Measurements from ENCODE around the gene PIR.

The PIR gene

DNA sequence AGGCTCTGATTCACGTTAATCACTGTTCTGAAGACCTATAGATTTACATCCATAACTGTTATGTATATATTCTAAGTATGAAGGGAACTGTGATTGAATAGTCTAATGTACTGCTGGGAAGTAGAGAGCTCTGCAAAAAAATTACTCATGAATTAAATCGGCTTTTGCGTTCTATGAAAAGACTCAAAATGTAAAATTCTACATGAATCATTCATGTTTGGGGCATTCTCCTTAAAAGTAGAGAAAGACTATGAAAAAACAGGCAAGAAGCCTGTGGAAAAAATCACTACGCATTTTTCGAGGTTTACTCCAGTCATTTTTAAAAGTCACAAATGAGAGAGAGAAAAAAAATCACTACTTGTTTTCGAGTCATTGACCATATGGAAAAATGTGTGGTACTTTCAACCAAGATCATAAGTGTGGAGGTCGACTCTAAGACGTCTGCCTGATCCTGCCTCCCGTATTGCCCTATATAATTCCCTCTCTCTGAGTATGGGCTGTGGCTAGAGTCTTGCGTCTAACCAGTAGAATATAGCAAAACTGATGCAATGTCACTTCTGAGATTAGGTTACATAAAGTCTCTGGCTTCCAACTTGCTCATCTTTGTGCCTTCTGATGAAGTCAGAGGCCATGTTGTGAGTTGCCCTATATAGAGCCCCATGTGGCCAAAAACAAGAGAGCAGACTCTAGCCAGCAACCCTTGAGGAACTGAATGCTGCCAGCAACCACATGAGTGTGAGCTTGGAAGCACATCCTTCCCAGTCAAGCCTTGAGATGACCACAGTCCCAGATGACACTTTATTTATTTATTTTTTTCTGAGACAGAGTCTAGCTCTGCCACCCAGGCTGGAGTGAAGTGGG is 76.8 kb downstream of the PIR start:
- DNase-seq (ENCODE audit: low spot score) = no peak

DNA sequence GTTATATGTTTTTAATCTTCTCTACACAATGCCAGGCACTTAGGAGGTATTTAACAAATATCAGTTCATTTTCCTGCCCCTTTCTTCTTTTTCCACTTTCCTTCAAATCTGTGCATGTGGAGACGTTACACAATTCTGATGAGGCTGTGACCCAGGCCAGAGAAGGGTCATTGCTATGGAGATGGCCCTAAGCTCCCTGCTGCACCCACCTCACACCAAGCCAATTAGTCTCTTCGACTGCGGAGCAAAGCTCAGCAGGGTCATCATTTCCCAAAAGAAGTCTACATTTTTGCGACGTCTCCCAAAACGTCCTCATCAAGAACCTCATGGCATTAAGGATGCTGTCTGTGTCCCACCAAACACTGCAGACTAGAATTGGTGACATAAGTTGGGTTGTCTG is 80.0 kb downstream of the PIR start:
- no peak for DNase-seq (ENCODE audit: low spot score)

DNA sequence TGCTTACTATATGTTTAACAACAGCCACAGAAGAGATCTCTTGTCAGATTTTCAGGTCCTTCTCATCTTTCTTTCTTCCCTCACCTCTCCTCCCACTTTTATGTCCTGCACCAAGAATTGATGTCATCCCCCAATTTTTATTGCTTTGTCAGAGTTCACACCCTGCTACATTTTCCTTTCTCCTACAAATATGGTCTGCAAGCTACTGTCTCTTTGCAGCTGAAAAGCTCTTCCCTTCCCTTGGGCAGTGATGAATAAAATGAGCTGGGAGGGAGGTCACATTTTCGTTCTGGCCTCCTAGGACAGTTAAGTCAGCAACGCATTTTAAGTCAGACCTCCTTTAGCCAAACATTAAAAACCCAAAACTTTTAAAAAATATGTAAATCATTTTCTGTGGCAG is 82.2 kb downstream of the PIR start:
- DNase-seq (ENCODE audit: low spot score) = no peak

DNA sequence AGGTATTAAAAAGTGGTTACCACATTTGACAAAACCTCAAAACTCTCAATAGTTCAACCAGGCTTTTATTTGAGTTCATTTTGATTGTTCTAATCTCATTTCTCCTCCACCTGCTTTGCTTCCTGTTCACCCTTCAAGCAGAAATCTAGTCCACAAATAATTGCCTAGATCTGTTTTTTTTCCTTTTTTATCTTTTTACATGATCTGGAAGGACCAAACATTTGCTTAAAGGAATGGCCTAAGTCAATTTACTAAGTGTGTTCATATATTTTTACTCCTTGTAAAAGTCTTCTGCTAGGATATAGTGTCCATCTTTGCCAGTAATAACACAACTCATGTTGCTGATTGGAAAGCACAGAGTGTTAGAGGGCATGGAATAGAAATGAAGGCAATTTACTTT is 82.7 kb downstream of the PIR start:
- DNase-seq (ENCODE audit: low spot score) = no peak

DNA sequence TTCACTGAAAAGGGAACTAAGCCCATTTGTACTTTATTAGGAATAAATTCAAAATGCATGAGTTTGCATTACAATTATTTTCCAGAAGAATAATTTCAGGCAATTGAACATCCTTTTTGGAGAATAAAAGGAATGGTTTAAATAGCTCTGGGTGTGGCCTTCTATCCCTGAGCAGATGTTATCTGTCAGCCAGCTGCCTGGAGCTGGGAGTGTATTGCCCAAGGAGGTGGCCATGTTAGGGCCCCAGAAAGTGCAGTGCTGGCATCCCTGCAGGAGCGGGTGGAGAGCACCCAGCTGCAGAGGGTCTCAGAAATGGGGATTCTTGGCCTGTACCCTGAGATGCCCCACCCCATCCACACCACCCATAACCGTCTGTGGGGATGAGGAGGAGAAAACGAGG is 87.3 kb downstream of the PIR start:
- no peak for DNase-seq (ENCODE audit: low spot score)

DNA sequence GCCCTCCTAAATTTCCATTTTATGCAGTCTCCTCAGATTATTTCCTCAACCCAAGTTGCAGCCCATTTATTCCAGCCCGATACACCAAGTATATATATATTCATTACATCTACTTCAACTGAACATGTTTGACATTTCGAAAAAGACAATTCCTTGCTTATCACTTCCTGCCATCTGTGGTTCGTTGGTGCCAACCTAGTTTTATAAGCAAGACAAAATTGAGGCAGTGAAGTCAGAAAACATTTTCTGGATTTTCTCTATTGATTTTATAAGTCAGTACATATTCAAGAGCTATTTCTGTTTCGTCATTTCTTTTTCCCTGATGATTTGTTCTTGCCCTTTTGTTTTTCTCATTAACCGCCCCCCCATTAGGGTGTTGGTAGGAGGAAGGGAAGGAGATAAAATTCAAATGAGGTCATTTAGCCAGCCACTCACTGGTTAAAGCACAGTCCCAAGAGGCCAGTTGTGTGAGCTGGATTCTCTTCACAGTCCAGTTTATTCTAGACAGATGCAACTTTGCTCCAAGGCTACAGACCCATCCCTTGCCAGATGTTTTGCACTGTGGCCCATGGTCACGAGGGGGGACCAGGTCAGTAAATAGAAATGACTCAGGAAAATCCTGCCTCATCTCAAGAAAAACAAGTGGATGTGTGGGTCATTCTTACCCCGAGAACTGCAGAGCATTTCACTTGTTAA is 88.6 kb downstream of the PIR start:
- DNase-seq (ENCODE audit: low spot score) = no peak

DNA sequence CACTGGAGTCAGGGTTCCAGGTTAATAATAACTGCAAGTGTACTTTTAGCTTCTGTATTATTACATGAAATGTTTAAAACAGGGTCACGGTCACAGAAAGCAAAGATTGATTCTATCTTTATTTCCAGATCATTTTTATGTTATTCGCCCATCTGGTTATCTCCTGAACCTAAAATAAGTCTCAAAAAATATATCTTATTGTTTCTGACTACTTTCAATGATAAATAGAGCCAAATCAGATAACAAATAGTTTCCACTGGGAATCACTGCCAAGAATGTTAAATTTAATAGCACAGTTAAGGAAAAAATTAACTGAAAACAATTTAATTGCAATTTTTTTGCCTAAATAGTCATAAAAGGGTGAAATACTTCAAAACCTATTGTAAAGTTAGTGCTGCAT is 91.8 kb downstream of the PIR start:
- DNase-seq (ENCODE audit: low spot score) = no peak

DNA sequence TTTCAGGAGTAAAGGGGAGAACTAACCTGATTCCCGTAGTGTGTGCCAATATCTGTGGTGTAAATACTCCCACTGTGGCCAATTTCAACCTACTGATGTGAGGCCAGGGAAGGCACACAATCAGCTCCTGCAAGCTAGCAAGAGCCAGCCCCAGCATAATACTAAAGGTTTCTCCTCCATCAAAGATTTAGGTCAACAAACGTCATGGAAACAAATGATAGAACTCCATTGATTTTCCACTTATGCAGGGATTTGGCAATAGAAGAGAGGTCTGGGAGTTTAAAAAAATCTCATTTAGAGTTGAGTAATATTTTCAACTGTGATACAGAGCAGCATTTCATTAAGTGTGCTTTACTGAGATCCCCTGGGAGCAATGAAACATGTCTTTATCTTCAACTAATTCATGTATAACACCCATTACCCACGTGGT is 93.2 kb downstream of the PIR start:
- no peak for DNase-seq (ENCODE audit: low spot score)

DNA sequence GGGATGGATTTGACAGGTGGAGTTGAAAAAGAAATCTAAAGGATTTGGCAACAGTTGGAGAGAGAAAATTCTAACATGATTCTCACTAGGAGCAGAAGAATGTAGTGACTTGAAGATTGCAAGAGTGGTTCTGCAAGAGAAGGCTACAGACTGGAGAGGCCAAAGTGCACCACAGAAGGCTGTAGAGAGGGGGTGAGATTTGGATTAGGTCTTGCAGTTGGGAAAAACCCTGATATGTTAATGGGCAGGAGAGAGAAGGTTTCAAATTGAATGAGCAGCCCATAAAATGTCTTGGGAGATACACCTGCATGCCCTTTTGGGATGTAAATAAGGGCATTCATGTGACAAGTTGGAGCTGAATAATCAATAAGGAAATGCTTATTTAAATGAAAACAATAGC is 94.3 kb downstream of the PIR start:
- DNase-seq (ENCODE audit: low spot score) = no peak

DNA sequence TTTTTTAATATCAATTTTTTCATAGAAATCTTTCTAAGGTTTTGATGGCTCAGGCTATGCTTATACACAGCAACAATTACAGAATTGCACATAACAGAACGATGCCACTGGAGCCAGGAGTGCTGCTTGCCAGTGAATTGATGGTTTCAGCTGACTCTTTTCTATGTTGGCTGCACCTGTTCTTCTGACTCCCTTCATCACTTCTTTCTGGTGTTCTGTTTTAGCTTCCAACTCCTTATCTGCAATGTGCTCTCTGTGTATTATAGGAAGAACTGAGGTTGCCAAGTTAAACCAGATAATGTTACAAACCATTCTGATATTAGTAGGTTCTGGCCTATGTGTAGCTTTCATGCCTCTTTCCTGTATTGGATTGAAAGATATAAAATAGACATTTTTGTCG is 97.3 kb downstream of the PIR start:
- DNase-seq (ENCODE audit: low spot score) = no peak

DNA sequence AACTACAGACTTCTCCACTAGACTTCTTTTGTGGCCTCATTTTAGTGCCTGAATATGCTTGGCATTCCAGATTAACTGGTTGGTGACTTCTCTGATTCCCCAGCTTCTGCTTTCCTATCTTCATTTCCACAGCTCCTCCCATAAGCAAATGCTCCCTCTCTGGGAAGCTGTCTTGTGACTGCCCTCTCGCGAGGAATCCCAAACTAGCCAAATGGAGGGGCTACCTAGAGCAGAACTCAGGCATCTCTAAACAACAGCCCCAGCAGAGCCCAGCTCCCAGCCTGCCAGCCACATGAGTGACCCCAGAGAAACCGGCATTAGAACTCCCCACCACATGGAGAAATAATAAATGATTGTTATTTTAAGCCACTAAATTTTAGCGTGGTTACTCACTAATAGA is 101.3 kb downstream of the PIR start:
- DNase-seq (ENCODE audit: low spot score) = no peak

DNA sequence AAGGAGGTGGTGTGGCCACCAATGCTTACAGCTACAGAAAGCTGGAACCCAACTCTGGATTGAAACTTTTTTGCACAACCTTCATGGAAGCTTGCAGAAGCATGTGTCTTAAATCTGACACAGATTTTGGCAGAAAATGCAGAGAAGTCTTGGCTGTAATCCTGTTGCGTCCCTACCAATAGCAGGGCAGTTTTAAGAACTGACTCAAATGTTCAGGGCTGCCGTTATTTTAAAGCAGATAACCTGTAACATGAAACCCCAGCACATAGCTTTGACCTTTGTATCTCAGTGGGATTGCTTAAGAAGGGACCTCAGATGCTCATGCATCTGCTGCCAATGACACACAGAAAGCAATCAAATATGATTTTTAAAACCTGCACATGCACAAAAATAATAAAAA is 108.8 kb downstream of the PIR start, which contains the start of gene VEGFD:
TSS of gene VEGFD (minus strand) at position 110 of the 400 bp plus-strand sequence. CDS start 467 bp downstream, outside the sequence.
- DNase-seq (ENCODE audit: low spot score) = no peak

DNA sequence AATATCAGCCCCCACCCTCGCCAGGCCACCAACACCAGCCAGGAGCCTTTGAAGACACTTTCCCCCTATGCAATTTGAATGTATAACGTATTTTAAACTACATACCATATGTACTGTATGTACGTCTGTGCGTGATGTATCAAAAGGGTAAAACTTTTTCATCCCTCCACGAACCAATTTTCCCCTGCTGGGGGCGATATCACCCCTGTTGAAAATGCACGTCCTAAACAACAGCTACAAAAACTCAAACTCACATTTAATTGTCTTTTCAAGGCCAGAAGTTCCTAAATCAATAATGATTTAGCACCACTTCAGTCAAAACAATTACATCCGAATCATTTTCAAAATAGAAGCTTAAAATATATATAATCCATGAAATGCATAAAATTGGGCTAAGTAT is 110.3 kb downstream of the PIR start:
- no peak for DNase-seq (ENCODE audit: low spot score)

DNA sequence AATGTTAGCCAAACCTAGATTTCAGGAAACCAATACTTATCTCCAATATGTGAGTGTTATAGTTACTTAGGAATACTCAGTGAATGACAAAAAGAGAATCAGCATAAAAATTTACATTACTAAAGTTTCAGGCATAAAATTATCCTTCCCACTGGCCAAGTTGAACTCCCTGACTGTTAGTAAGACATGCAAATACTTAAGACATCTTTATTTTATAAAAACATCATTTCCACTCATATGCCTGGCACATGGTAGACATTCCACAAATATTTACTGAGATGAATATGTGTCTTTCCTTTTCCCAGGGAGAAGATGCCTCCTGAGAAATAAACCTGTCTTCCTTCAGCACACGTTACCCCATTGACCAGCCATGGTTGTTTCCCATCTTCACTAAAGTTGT is 116.2 kb downstream of the PIR start:
- no peak for DNase-seq (ENCODE audit: low spot score)

DNA sequence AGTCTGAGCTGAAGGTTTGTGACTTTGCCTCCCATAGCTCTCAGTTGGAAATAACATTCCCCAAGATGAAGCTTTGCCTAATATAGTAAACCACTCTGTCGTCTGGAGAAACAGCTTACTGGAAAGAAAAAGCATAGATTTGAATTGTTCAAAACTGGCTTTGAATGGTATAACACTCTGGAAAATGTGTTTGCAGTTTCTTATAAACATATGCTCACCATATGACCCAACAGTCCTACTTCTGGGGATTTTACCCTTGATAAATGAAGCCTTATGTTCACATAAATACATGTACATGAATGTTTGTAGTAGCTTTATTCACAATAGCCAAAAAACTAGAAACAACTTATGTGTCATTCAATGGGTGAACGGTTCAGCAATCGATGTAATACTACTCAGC is 119.2 kb downstream of the PIR start:
- no peak for DNase-seq (ENCODE audit: low spot score)

DNA sequence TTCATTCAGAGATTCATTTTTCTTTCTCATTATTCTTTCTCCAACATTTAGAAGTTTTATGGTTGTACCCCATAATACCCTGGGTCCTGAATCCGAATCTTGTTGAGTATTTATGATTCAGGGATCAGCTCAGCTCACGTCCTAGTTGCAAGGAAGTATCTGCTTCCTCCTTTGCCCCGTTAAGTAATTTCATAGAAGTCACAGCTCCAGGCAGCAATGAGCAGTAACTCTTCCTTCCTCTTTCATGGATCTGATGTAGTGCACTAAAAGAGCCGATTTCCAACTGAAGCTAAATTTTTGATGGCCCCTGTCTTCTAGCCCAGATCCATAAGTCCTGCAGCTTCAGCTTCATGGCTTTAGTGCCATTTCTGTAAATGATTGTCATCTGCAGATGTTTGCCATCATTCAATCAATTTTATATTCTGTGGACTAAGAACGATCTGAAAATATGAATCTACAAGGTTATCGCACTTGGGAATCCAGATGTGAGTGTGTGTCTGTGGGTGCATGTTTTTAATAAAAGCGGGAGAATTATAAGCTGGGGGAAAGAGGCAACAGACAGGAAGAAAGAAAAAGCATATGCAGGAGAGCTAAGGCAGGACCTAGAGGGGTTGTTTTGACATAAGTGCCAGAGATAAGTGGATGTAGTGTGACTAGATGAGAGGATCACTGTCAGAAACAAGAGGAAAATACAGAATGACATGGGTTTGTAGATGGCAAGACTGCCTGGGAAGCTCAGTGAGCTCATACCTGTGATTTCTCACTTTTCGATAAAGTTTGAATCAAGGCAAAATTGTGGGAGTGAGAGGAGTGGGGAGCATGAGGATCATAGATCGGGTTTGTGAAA is 126.4 kb downstream of the PIR start:
- no peak for DNase-seq (ENCODE audit: low spot score)

DNA sequence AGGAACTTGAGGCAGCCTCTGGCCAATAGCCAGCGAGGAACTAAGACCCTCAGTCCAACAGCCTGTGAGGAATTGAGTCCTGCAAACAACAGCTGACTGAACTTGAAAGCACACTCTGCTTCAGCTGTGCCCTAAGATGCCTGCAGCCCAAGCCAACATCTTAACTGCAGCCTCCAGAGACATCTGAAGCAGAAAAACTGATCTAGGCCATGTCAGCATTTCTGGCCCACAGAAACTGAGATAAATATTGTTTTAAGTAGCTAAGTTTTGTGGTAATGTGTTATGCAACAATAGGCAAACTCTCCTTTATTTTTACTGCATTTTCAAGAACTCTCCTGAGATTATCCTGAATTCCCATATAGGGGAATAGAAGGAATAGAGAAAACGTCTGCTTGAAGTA is 133.4 kb downstream of the PIR start:
- no peak for DNase-seq (ENCODE audit: low spot score)

DNA sequence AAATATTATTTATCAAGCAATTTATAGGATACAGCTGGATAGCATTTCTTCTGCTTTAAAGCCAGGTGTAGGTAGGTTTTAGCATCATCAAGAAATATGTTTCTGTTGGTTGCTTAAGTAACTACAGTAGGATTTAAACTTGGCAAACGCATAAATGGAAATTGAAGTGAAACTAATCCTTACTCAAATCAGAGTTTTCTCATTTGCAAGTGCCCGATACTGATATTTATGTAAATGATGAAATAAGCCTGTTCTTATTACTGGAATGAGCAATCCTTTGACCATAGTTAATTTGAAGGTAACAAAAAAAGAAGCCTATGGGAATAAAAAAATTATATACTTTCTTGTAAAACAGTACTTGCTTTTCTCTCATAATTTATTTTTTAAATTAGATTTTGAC is 134.6 kb downstream of the PIR start:
- DNase-seq (ENCODE audit: low spot score) = no peak

DNA sequence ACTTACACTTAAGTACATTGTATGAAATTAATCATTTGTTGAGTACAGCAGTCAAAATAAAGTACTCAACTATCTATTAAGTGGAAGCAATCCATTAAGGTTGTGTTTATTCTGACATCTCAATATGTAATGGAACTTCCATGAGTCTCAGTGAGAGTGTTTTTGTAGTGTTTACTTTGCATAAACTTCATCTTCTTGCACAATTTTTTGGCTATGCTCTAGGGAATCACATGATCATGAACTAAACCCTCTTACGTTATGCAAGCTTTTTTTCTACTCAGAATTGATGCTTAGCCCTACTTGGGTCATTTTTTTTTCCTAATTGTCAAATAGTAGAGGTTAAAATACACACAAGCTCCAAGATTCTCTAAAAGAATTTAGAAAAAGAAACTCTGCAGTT is 136.7 kb downstream of the PIR start:
- DNase-seq (ENCODE audit: low spot score) = no peak

DNA sequence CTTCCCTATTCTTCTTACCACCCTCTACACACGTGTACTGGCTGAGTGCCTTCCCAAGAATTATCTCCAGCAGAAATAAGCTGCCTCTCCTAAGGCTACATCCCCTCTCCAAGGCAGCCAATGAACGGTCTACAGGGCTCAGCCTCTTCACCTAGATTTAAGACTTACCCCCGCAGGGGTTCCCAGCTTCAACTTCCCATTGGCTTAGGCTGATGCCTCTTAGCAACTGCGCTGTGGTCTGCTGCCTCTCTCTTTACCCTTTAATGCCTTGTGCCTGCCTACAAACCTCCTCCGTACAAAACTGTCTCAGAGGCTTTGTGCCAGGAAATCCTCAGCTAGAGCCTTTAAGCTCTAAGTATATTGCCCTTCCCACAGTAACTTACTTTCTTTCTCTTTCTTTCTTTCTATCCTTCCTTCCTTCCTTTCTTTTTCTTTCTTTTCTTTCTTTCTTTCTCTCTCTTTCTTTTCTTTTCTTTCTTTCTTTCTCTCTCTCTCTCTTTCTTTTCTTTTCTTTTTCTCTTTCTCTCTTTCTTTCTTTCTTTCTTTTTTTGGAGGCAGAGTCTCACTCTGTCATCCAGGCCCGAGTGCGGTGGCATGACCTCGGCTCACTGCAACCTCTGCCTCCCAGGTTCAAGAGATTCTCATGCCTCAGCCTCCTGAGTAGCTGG is 142.7 kb downstream of the PIR start:
- no peak for DNase-seq (ENCODE audit: low spot score)

DNA sequence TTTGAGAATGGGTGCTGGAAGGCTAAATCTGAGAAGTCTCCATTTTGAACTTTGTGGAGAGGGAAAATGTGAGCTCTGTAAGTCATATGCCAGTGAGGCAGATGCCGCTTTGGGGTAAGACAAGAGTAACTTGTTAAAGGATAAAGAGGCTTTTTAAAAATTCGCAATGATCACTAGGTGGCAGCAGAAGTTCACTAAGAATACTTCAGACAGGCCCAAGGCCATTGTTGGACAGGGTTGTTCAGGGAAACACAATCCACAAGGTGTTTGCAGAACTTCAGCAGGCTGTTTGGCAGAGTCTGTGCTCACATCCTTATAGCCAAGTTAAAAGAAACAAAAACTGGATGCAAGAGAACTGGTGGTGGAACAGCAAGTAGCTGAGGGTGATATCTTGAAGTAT is 144.1 kb downstream of the PIR start:
- peak; percentile 18 for DNase-seq (ENCODE audit: low spot score)

DNA sequence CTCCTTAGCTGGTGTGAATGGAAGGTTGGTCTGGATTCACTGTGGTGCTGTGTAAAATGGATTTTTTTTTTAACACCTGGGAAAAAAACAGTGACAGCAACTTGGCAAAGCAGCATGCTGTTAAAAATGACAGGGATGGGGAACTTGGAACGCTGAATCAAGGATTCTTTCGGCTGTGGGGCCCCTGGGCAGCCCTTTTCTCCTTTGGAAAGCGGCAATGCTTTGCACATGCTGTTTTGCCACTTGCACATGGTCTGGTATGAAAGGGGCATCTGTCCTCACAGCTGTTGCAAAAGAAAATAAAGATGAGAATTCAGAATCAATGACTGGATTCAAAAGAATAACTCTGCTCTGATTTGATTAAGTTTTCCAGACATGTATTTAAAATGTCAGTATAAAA is 147.2 kb downstream of the PIR start:
- no peak for DNase-seq (ENCODE audit: low spot score)
